Smooth muscle cell (in vitro differentiated cells): ENCODE data around the gene ALX1. TPM values are rescaled to one million over a fixed set of nuclear protein-coding genes. Genes with fewer than 3 reads are reported as not detected.

ENCODE experiments used
- DNase-seq: peaks from one replicate; lab custom pipeline; 2025; ENCODE audit not compliant: unreplicated experiment; lab: John Stamatoyannopoulos, UW
- H2AFZ ChIP-seq: fragments of 200-600 bp; sonication (generic); 2 replicates; pipeline ENCODE4 v1.6.0; 2016; ENCODE audit warnings: antibody characterized with exemption, low read depth, mild to moderate bottlenecking
- H3F3A ChIP-seq: fragments of 200-600 bp; sonication (generic); 2 replicates; pipeline ENCODE4 v1.6.0; 2017; ENCODE audit warnings: antibody characterized with exemption, low read depth
- H3K27ac ChIP-seq: fragments of 200-600 bp; sonication (generic); 2 replicates; pipeline ENCODE4 v1.5.1; 2016; ENCODE audit warnings: low read depth, mild to moderate bottlenecking
- H3K27me3 ChIP-seq: fragments of 200-600 bp; sonication (generic); 2 replicates; pipeline ENCODE4 v1.6.1; 2016; ENCODE audit warnings: low read depth, mild to moderate bottlenecking
- H3K36me3 ChIP-seq: fragments of 200-600 bp; sonication (generic); 2 replicates; pipeline ENCODE4 v1.5.1; 2016; ENCODE audit warnings: low read depth
- H3K4me1 ChIP-seq: fragments of 200-600 bp; sonication (generic); 2 replicates; pipeline ENCODE4 v1.5.1; 2016; ENCODE audit warnings: low read depth
- H3K4me2 ChIP-seq: fragments of 200-600 bp; sonication (generic); 2 replicates; pipeline ENCODE4 v1.6.0; 2016; ENCODE audit warnings: mild to moderate bottlenecking
- H3K4me3 ChIP-seq: fragments of 200-600 bp; sonication (generic); 2 replicates; pipeline ENCODE4 v1.5.1; 2016; ENCODE audit warnings: mild to moderate bottlenecking
- H3K79me2 ChIP-seq: fragments of 200-600 bp; sonication (generic); 2 replicates; pipeline ENCODE4 v1.6.0; 2016; ENCODE audit warnings: low read depth, mild to moderate bottlenecking
- H3K9ac ChIP-seq: fragments of 200-600 bp; sonication (generic); 2 replicates; pipeline ENCODE4 v1.6.0; 2016; ENCODE audit warnings: low read depth
- H3K9me3 ChIP-seq: fragments of 200-600 bp; sonication (generic); replicated peaks from 2 replicates; pipeline ENCODE4 v1.5.1; 2016; ENCODE audit warnings: low read depth
- H4K20me1 ChIP-seq: fragments of 200-600 bp; sonication (generic); 2 replicates; pipeline ENCODE4 v1.6.0; 2016; ENCODE audit warnings: low read depth
- CTCF ChIP-seq: fragments of 200-600 bp; sonication (generic); IDR thresholded peaks from 2 replicates; pipeline ENCODE4 v1.5.1; 2017; ENCODE audit warnings: borderline replicate concordance, mild to moderate bottlenecking, antibody characterized with exemption; ENCODE audit not compliant: insufficient read depth, poor library complexity, severe bottlenecking
- WGBS: methylation state at CpG from one replicate; pipeline ENCODE4 v1.1.7; 2016; ENCODE audit warnings: low lambda C conversion rate; 5-methylcytosine and 5-hydroxymethylcytosine counted together
- polyA plus RNA-seq: library from polyadenylated mRNA; unstranded; fragments of >200 nt; fragmentation: Nextera tagmentation; extraction: Ambion mirVana; gene quantifications from 2 replicates; pipeline ENCODE4 v1.2.1, GENCODE V29; 2016
- total RNA-seq: library from RNA; depleted of rRNA; stranded (reverse); fragments of >200 nt; gene quantifications from 2 replicates; pipeline ENCODE4 v1.2.3, GENCODE V29; 2014

The ALX1 gene
- total and polyA plus RNA-seq, 2 experiments from 2014 or later, result 3.1 to 3.5 TPM

DNA sequence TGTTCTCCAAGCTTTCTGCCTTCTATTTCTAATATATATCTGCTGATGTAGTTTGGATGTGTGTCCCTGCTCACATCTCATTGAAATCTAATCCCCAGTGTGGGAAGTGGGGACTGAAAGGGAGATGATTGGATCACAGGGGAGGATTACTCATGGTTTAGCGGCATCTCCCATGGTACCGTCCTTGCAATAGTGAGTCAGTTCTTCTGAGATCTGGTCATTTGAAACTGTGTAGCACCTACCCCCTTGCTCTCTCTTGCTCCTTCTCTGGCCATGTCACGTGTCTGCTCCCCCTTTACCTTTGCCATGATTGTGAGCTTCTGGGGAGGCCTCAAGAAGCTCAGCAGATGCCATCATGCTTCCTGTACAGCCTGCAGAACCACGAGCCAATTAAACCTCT, 26.2 kb upstream of the ALX1 start:
- 64% methylated on average over 4 of the region's 4 CpGs for WGBS
- H3K4me3 ChIP-seq, result no peak overlapping the region
- H3K4me2 ChIP-seq, result no peak overlapping the region
- no peaks in the 10 kb centered on the region for H3F3A ChIP-seq
- no peak overlapping the region for H2AFZ ChIP-seq
- H3K4me1 ChIP-seq, result no peaks in the 10 kb centered on the region
- no peak overlapping the region for H3K9ac ChIP-seq
- H3K79me2 ChIP-seq, result no peaks in the 10 kb centered on the region
- H4K20me1 ChIP-seq, result no peaks in the 10 kb centered on the region
- H3K36me3 ChIP-seq, result no peaks in the 10 kb centered on the region
- no peak overlapping the region for H3K27ac ChIP-seq
- no peak for DNase-seq
- TF ChIP-seq CTCF, result no peak
- no peaks in the 10 kb centered on the region for H3K9me3 ChIP-seq
- H3K27me3 ChIP-seq, result no peaks in the 10 kb centered on the region

DNA sequence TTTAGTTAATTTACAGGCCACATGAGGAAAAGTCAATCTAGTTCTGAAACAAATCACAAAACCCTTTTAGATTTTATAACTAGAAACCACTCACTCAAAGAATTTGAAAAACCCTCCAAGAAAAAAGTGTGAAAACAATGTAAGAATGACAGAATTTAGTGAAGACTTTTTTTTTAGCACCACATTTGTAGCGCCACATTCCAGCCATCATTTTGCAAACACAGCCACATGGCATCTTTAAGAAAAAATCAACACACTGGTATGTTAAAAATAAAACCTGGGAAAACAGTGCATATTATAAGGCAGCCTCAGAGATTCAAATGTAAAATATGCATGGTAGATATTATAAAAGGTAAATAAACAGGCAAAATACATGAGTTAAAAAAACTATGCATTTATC, 22.3 kb upstream of the ALX1 start:
- Histone ChIP-seq H3K36me3 (no peaks in the 10 kb centered on the region), H3K4me1 (no peaks in the 10 kb centered on the region), H3K27me3 (no peaks in the 10 kb centered on the region), H3K4me3 (no peak overlapping the region), H3K79me2 (no peaks in the 10 kb centered on the region), H3F3A (no peaks in the 10 kb centered on the region), H2AFZ (no peak overlapping the region), H3K4me2 (no peak overlapping the region), H3K9me3 (no peaks in the 10 kb centered on the region), H3K9ac (no peak overlapping the region), H4K20me1 (no peaks in the 10 kb centered on the region), H3K27ac (no peak overlapping the region)
- DNase-seq, result no peak
- no peak for TF ChIP-seq CTCF
- 94% methylated on average over 1 of the region's 1 CpG for WGBS

GRCh38 chr12:85260447-85260846, 19.6 kb upstream of the ALX1 start:
- Histone ChIP-seq H3F3A (no peaks in the 10 kb centered on the region), H2AFZ (no peak overlapping the region), H3K27me3 (no peaks in the 10 kb centered on the region), H3K4me3 (no peak overlapping the region), H3K4me1 (no peaks in the 10 kb centered on the region), H3K79me2 (no peaks in the 10 kb centered on the region), H3K4me2 (no peak overlapping the region), H3K27ac (no peak overlapping the region), H3K36me3 (no peaks in the 10 kb centered on the region), H3K9ac (no peak overlapping the region), H4K20me1 (no peaks in the 10 kb centered on the region), H3K9me3 (no peaks in the 10 kb centered on the region)
- no peak for DNase-seq
- WGBS, result 91% methylated on average over 2 of the region's 2 CpGs
- TF ChIP-seq CTCF, result no peak

DNA sequence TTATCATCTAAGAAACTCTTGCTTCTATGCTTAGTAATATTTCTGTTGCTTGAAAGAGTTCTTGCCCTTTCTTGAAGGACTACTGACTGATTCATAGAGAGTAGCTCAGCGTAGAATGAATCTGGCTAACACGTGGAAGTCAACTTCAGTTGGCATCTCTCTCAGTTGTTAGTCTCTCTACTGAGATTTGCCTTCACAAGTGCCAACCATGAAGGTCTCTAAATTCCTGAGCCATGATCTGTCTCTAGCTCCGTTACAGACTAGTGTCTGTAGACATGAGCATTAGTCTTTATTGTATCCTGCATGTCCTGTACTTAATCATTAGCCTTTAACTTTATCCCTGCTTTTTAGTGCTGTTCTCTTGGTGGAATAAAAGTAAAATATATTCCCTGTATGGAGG, 19.1 kb upstream of the ALX1 start:
- H3K27me3 ChIP-seq, result no peaks in the 10 kb centered on the region
- no peak for TF ChIP-seq CTCF
- no peaks in the 10 kb centered on the region for H3K79me2 ChIP-seq
- H3K9ac ChIP-seq, result no peak overlapping the region
- WGBS, result 51% methylated on average over 3 of the region's 3 CpGs
- no peaks in the 10 kb centered on the region for H3K4me1 ChIP-seq
- no peak overlapping the region for H3K4me2 ChIP-seq
- H3K36me3 ChIP-seq, result no peaks in the 10 kb centered on the region
- no peaks in the 10 kb centered on the region for H3F3A ChIP-seq
- H4K20me1 ChIP-seq, result no peaks in the 10 kb centered on the region
- H3K4me3 ChIP-seq, result no peak overlapping the region
- H3K9me3 ChIP-seq, result no peaks in the 10 kb centered on the region
- no peak for DNase-seq
- no peak overlapping the region for H3K27ac ChIP-seq
- no peak overlapping the region for H2AFZ ChIP-seq
